Heart left ventricle (tissue), 13 donors: ENCODE measurements around the gene DMGDH.

Experiments used
- POLR2A ChIP-seq, 2 donors: fragments of 450-650 bp; IDR thresholded peaks; one replicate each; pipeline ENCODE4 v1.6.1; 2017; ENCODE audit warnings: antibody characterized with exemption in 2 of 2, mild to moderate bottlenecking in 2 of 2, moderate library complexity in 2 of 2
- TF ChIP-seq, protein P1 (sequence below), 12 donors: fragments of 200-600 bp; sonication (generic) in 4 of 12; IDR thresholded peaks; one replicate each; pipeline versions ENCODE4 v1.5.0 to v1.8.0; 2018 to 2022; ENCODE audit warnings: antibody characterized with exemption in 12 of 12, mild to moderate bottlenecking in 5 of 12
- donor health status: ischemic (EF 13 %, LVEDD 7.1; RV severe dilation, severe dysfunction).
- donor health status: DM: no; HTN: yes; CAD: no.
- donor health status: DM: no; HTN: no; CAD: no.
- donor health status: ischemic (EF 25% LVEDD 6.9; RV normal size, moderate dysfunction).
- donor health status: ischemic (EF 25% LVEDD 5.7; RV mildly dilated, moderate dysfunction).
- donor health status: ischemic (EF 35%, LVEDD 5.7; RV mildly dilated, moderate dysfunction).
- donor health status: nonischemic (EF 11% LVEDD 7.7; RV severe dilation, severe dysfunction).
- donor health status: DM: yes; HTN: yes; CAD: no.
- donor health status: PGD.
- donor health status: ischemic (EF 29% LVEDD 5.4; RV normal size, mild dysfunction).
- donor health status: nonischemic (EF 23%, LVEDD 6.1; RV moderate dilation, normal function).

DNA sequence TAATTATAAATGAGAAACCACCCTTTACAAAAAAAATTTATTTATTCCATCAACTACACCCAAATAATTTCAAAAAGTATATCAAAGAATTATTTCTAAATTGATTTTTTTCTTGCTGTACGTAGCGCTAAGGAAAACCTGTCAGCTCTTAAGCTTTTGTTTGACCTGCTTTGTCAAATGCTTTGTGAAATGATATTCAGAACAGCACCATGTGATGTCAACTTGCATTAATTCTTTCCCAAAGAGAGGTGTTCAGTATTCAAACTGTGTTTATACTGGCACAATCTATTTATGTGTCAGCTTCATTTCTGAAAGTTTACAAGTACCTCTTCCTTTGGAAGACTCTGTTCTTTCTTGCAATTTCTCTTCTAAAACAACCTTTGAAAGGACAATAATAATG lies 72.4 kb downstream of the DMGDH start:
- TF ChIP-seq POLR2A (IDR thresholded peaks at IDR 0.05) = no peak
- TF ChIP-seq, protein P1, sequence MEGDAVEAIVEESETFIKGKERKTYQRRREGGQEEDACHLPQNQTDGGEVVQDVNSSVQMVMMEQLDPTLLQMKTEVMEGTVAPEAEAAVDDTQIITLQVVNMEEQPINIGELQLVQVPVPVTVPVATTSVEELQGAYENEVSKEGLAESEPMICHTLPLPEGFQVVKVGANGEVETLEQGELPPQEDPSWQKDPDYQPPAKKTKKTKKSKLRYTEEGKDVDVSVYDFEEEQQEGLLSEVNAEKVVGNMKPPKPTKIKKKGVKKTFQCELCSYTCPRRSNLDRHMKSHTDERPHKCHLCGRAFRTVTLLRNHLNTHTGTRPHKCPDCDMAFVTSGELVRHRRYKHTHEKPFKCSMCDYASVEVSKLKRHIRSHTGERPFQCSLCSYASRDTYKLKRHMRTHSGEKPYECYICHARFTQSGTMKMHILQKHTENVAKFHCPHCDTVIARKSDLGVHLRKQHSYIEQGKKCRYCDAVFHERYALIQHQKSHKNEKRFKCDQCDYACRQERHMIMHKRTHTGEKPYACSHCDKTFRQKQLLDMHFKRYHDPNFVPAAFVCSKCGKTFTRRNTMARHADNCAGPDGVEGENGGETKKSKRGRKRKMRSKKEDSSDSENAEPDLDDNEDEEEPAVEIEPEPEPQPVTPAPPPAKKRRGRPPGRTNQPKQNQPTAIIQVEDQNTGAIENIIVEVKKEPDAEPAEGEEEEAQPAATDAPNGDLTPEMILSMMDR (IDR thresholded peaks at IDR 0.05) = no peak
